Loucy (cell line): ENCODE results near the gene ATP10B.
"Not testable (repeated sequence)": the region's sequence is repeated elsewhere in the genome, so short reads cannot be mapped to it uniquely, and the experiment has no call there.

ENCODE experiments used
- H2AFZ ChIP-seq: fragments of 200-600 bp; sonication (generic); 2 replicates; pipeline ENCODE4 v1.6.0; 2016; ENCODE audit warnings: antibody characterized with exemption, mild to moderate bottlenecking, low read length, moderate library complexity
- H3F3A ChIP-seq: fragments of 200-600 bp; 2 replicates; pipeline ENCODE4 v1.6.0; 2016; ENCODE audit warnings: antibody characterized with exemption, low read depth, mild to moderate bottlenecking
- H3K27me3 ChIP-seq: fragments of 200-600 bp; sonication (generic); 2 replicates; pipeline ENCODE4 v1.6.1; 2014; ENCODE audit warnings: low read length, mild to moderate bottlenecking; ENCODE audit not compliant: insufficient read depth, poor library complexity, severe bottlenecking
- H3K36me3 ChIP-seq: fragments of 200-600 bp; sonication (generic); 2 replicates; pipeline ENCODE4 v1.6.1; 2016; ENCODE audit warnings: low read length; ENCODE audit not compliant: insufficient read depth
- H3K4me1 ChIP-seq: fragments of 200-600 bp; sonication (generic); 2 replicates; pipeline ENCODE4 v1.5.1; 2014; ENCODE audit warnings: low read length, mild to moderate bottlenecking; ENCODE audit not compliant: insufficient read depth, poor library complexity, severe bottlenecking
- H3K4me2 ChIP-seq: fragments of 200-600 bp; sonication (generic); 2 replicates; pipeline ENCODE4 v1.6.0; 2014; ENCODE audit warnings: antibody characterized with exemption, low read length, low read depth, mild to moderate bottlenecking; ENCODE audit not compliant: poor library complexity, severe bottlenecking
- H3K4me3 ChIP-seq: fragments of 200-600 bp; sonication (generic); 2 replicates; pipeline ENCODE4 v1.5.1; 2014; ENCODE audit warnings: low read length, mild to moderate bottlenecking, mixed read lengths; ENCODE audit not compliant: poor library complexity, severe bottlenecking
- H3K79me2 ChIP-seq: fragments of 200-600 bp; sonication (generic); 2 replicates; pipeline ENCODE4 v1.6.1; 2014; ENCODE audit warnings: low read length; ENCODE audit not compliant: insufficient read depth
- H3K9ac ChIP-seq: fragments of 200-600 bp; sonication (generic); 2 replicates; pipeline ENCODE4 v1.6.0; 2014; ENCODE audit warnings: mild to moderate bottlenecking, low read depth, low read length, moderate library complexity; ENCODE audit not compliant: poor library complexity, severe bottlenecking
- H3K9me2 ChIP-seq: fragments of 200-600 bp; sonication (generic); replicated peaks from 2 replicates; pipeline ENCODE4 v1.6.1; 2016; ENCODE audit warnings: low read depth, low read length, mixed read lengths
- H3K9me3 ChIP-seq: fragments of 200-600 bp; sonication (generic); 2 replicates; pipeline ENCODE4 v1.6.1; 2014; ENCODE audit warnings: mild to moderate bottlenecking, antibody characterized with exemption, low read length, low read depth; ENCODE audit not compliant: insufficient read depth
- H4K20me1 ChIP-seq: fragments of 200-600 bp; sonication (generic); 2 replicates; pipeline ENCODE4 v1.6.0; 2014; ENCODE audit warnings: antibody characterized with exemption, low read length, mild to moderate bottlenecking; ENCODE audit not compliant: insufficient read depth, poor library complexity, severe bottlenecking
- EZH2phosphoT487 ChIP-seq: fragments of 200-600 bp; IDR thresholded peaks from 2 replicates; pipeline ENCODE4 v1.6.1; 2018; ENCODE audit warnings: antibody characterized with exemption, mild to moderate bottlenecking, moderate library complexity, borderline replicate concordance
- TF ChIP-seq, protein P1 (sequence below): fragments of 200-600 bp; sonication (generic); conservative IDR thresholded peaks from 2 replicates; pipeline ENCODE4 v1.5.1; 2014; ENCODE audit warnings: mild to moderate bottlenecking, antibody characterized with exemption, low read length

The ATP10B gene

DNA sequence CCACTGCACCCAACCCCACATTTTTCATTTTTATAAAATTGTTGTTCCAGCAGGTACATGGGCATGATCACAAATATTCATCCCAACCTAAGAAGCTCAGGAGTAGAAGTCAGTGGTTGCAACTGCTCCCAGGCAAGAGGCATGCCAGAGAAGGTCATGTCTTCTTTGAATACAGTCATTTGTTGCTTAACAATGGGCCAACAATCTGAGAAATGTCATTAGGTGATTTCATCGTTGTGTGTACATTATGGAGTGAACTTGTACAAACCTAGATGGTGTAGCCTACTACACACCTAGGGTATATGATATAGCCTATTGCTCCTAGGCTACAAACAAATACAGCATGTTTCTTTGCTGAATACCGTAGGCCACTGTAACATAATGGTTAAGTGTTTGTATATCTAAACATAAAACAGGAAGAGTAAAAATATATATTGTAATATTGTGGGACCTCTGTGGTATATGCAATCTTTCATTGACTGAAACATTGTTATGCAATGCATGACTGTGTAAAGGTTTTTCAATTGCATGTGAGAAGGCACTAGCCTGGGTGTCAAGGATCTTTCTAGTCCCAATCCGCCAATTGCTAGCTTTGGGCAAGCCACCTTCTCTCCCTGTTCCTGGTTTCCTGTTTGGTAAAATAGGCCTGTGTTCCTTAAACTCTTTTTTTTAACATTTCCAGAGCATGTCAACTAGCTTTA is 27.6 kb downstream of the ATP10B start:
- Histone ChIP-seq H3K79me2 (no peaks in the 10 kb centered on the region), H3K9me3 (no peaks in the 10 kb centered on the region), H3K4me3 (no peak overlapping the region), H3K9ac (no peak overlapping the region), H3K36me3 (no peaks in the 10 kb centered on the region), H4K20me1 (no peaks in the 10 kb centered on the region), H3K27me3 (no peaks in the 10 kb centered on the region), H3K4me1 (no peaks in the 10 kb centered on the region), H3K9me2 (no peaks in the 10 kb centered on the region), H3F3A (no peaks in the 10 kb centered on the region), H2AFZ (no peak overlapping the region), H3K4me2 (no peak overlapping the region)
- TF ChIP-seq, protein P1, sequence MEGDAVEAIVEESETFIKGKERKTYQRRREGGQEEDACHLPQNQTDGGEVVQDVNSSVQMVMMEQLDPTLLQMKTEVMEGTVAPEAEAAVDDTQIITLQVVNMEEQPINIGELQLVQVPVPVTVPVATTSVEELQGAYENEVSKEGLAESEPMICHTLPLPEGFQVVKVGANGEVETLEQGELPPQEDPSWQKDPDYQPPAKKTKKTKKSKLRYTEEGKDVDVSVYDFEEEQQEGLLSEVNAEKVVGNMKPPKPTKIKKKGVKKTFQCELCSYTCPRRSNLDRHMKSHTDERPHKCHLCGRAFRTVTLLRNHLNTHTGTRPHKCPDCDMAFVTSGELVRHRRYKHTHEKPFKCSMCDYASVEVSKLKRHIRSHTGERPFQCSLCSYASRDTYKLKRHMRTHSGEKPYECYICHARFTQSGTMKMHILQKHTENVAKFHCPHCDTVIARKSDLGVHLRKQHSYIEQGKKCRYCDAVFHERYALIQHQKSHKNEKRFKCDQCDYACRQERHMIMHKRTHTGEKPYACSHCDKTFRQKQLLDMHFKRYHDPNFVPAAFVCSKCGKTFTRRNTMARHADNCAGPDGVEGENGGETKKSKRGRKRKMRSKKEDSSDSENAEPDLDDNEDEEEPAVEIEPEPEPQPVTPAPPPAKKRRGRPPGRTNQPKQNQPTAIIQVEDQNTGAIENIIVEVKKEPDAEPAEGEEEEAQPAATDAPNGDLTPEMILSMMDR = no peak
- no peak for TF ChIP-seq EZH2phosphoT487

DNA sequence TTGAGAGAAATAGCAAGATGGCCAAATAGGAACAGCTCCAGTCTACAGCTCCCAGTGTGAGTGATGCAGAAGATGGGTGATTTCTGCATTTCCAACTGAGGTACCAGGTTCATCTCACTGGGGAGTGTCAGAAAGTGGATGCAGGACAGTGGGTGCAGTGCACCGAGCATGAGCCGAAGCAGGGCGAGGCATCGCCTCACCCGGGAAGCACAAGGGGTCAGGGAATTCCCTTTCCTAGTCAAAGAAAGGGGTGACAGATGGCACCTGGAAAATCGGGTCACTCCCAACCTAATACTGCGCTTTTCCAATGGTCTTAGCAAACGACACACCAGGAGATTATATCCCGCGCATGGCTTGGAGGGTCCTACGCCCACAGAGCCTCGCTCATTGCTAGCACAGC is 39.0 kb downstream of the ATP10B start:
- H3K9me2 ChIP-seq, H3F3A ChIP-seq, H3K4me2 ChIP-seq, H4K20me1 ChIP-seq, H3K4me3 ChIP-seq, H3K9ac ChIP-seq, H3K27me3 ChIP-seq, H2AFZ ChIP-seq, H3K9me3 ChIP-seq, H3K4me1 ChIP-seq, H3K79me2 ChIP-seq, H3K36me3 ChIP-seq: not testable (repeated sequence)

DNA sequence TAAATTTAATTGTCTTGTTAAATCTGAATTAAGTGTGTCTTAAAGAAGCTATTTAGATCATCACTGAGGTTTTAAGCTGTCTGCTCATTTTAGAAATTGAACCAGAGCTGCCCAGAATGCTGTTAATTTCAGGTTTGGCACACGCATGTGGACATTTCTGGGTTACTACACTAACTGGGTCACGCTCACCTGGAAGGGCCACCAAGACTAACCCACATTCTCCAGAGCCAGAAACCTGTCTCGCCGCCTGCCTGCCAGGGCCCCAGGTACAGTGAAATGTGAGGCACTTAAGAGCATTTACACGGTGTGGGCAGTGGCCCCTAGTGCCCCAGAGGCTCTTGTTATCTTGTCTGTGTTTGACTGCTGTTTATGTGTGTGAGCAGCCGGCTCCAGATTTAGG is 46.6 kb downstream of the ATP10B start:
- Histone ChIP-seq H3K27me3 (no peaks in the 10 kb centered on the region), H3K79me2 (no peaks in the 10 kb centered on the region), H3K4me2 (no peak overlapping the region), H2AFZ (no peak overlapping the region), H3K9me3 (no peaks in the 10 kb centered on the region), H3K4me3 (no peak overlapping the region), H3K36me3 (no peaks in the 10 kb centered on the region), H3K4me1 (no peaks in the 10 kb centered on the region), H4K20me1 (no peaks in the 10 kb centered on the region), H3F3A (no peaks in the 10 kb centered on the region), H3K9ac (no peak overlapping the region), H3K9me2 (no peaks in the 10 kb centered on the region)
- TF ChIP-seq, protein P1 = no peak
- no peak for TF ChIP-seq EZH2phosphoT487

GRCh38 chr5:160802592-160802991 is 49.4 kb downstream of the ATP10B start:
- Histone ChIP-seq H3K9ac (no peak overlapping the region), H3K27me3 (no peaks in the 10 kb centered on the region), H3K36me3 (no peaks in the 10 kb centered on the region), H3K4me2 (no peak overlapping the region), H3K4me1 (no peaks in the 10 kb centered on the region), H4K20me1 (no peaks in the 10 kb centered on the region), H3K4me3 (no peak overlapping the region), H3K9me2 (no peaks in the 10 kb centered on the region), H3F3A (no peaks in the 10 kb centered on the region), H3K79me2 (no peaks in the 10 kb centered on the region), H2AFZ (no peak overlapping the region), H3K9me3 (no peaks in the 10 kb centered on the region)
- TF ChIP-seq, protein P1 = no peak
- TF ChIP-seq EZH2phosphoT487 = no peak
